OCI-LY7 (cell line): ENCODE measurements around the gene PYHIN1. TPM values are rescaled to one million over a fixed set of nuclear protein-coding genes. Genes with fewer than 3 reads are reported as not detected.
A peak's percentile ranks its signal among the peaks of the same experiment; 100 is the strongest.

Experiments
- BruUV-seq: library from RNA; stranded (reverse); fragments of 400-500 nt; replicated peaks from 2 replicates; lab custom pipeline; 2021; lab: Mats Ljungman, UMichigan
- CTCF ChIA-PET: fragments of 300-600 bp; sonication (Branson Sonifier 250); formaldehyde crosslinking; loops from one replicate; lab custom pipeline; 2022; ENCODE audit warnings: antibody characterized with exemption; ENCODE audit not compliant: unreplicated experiment; lab: Charles Lee
- POLR2A ChIA-PET: fragments of 300-600 bp; sonication (Branson Sonifier 250); formaldehyde crosslinking; loops from one replicate; lab custom pipeline; 2022; ENCODE audit warnings: antibody characterized with exemption; lab: Charles Lee
- DNase-seq: peaks from one replicate; pipeline ENCODE4 v3.0.0-alpha.2; 2015; ENCODE audit warnings: low spot score
- H2AFZ ChIP-seq: fragments of 200-600 bp; sonication (generic), shearing (Covaris generic); 2 replicates; pipeline ENCODE4 v1.6.1; 2014; ENCODE audit warnings: mild to moderate bottlenecking, antibody characterized with exemption, low read length, moderate library complexity
- H3K27ac ChIP-seq: fragments of 200-600 bp; sonication (generic); 2 replicates; pipeline ENCODE4 v1.5.1; 2014; ENCODE audit warnings: mixed run types, low read depth, mild to moderate bottlenecking, moderate library complexity, low read length, inconsistent platforms; ENCODE audit not compliant: poor library complexity, severe bottlenecking
- H3K36me3 ChIP-seq: fragments of 200-600 bp; sonication (generic); 2 replicates; pipeline ENCODE4 v1.6.1; 2014; ENCODE audit warnings: mild to moderate bottlenecking, antibody characterized with exemption, low read length, moderate library complexity, mixed read lengths; ENCODE audit not compliant: insufficient read depth
- H3K4me1 ChIP-seq: fragments of 200-600 bp; sonication (generic); 2 replicates; pipeline ENCODE4 v1.5.1; 2014; ENCODE audit warnings: mild to moderate bottlenecking, low read length; ENCODE audit not compliant: insufficient read depth, poor library complexity, severe bottlenecking
- H3K4me2 ChIP-seq: fragments of 200-600 bp; sonication (generic); 2 replicates; pipeline ENCODE4 v1.6.1; 2014; ENCODE audit warnings: mild to moderate bottlenecking, low read length
- H3K4me3 ChIP-seq: fragments of 200-600 bp; sonication (generic); 2 replicates; pipeline ENCODE4 v1.5.1; 2014; ENCODE audit warnings: mild to moderate bottlenecking, low read depth, low read length; ENCODE audit not compliant: poor library complexity, severe bottlenecking
- H3K79me2 ChIP-seq: fragments of 200-600 bp; sonication (generic); 2 replicates; pipeline ENCODE4 v1.6.1; 2016; ENCODE audit warnings: low read depth, mild to moderate bottlenecking, low read length, moderate library complexity, mixed read lengths; ENCODE audit not compliant: insufficient read depth
- H3K9me2 ChIP-seq: fragments of 200-600 bp; sonication (generic); 2 replicates; pipeline ENCODE4 v1.6.1; 2016; ENCODE audit warnings: mild to moderate bottlenecking, low read length, mixed read lengths; ENCODE audit not compliant: insufficient read depth
- H3K9me3 ChIP-seq: fragments of 200-600 bp; sonication (generic); 2 replicates; pipeline ENCODE4 v1.6.1; 2014; ENCODE audit warnings: mild to moderate bottlenecking, mixed run types, low read length, mixed read lengths
- H4K20me1 ChIP-seq: fragments of 200-600 bp; sonication (generic); 2 replicates; pipeline ENCODE4 v1.6.1; 2014; ENCODE audit warnings: mild to moderate bottlenecking, antibody characterized with exemption, low read length, moderate library complexity, mixed read lengths; ENCODE audit not compliant: insufficient read depth
- CTCF ChIP-seq: fragments of 200-600 bp; sonication (generic); conservative IDR thresholded peaks from 2 replicates; pipeline ENCODE4 v1.5.1; 2014; ENCODE audit warnings: mild to moderate bottlenecking, antibody characterized with exemption, low read length, moderate library complexity, mixed read lengths
- EZH2phosphoT487 ChIP-seq: fragments of 200-600 bp; sonication (generic); IDR thresholded peaks from 2 replicates; pipeline ENCODE4 v1.6.1; 2018; ENCODE audit warnings: low read depth, borderline replicate concordance, mild to moderate bottlenecking, mixed run types, antibody characterized with exemption, low read length, moderate library complexity, mixed read lengths
- intact Hi-C: fragments of 100-400 bp; cut with micrococcal nuclease; formaldehyde crosslinking; loops from one replicate; pipeline ENCODE4 v1.10.0; 2022; ENCODE audit not compliant: unreplicated experiment
- total RNA-seq, 2 experiments: library from RNA; depleted of rRNA in 1 of 2; stranded (reverse); fragments of >200 nt in 1 of 2; shearing (Covaris generic) in 1 of 2; gene quantifications; 2 replicates each; pipeline ENCODE4 v1.2.3, GENCODE V29; 2014 to 2022

Gene PYHIN1
- total RNA-seq, 2 experiments from 2014 or later: 18.2 to 42.5 TPM

GRCh38 chr1:158996998-158997397 is 65.6 kb downstream of the PYHIN1 start:
- ChIA-PET CTCF (interaction anchor here (1.1 kb wide), 1 partner anchor 9 kb away, joined by 3 read pairs; no protein-coding TSS in a partner anchor), POLR2A (interaction anchor here (0.6 to 1.2 kb wide), 4 partner anchors 11 to 700 kb away, joined by 3 read pairs; no protein-coding TSS in a partner anchor)
- Histone ChIP-seq H3K9me3 (peaks cover 22% of the 10 kb centered on the region; the same call in 1 of the 2 replicates), H2AFZ (no peak overlapping the region), H3K36me3 (no peaks in the 10 kb centered on the region; the same call in 1 of the 2 replicates), H3K4me1 (peaks cover 23% of the 10 kb centered on the region), H3K79me2 (no peaks in the 10 kb centered on the region), H4K20me1 (no peaks in the 10 kb centered on the region), H3K4me3 (no peak overlapping the region), H3K9me2 (no peaks in the 10 kb centered on the region), H3K27ac (no peak overlapping the region), H3K4me2 (no peak overlapping the region)
- TF ChIP-seq EZH2phosphoT487 (no peak), CTCF (no peak)
- no TSS peak for BruUV-seq
- intact Hi-C loops: loop anchor here (5.0 kb wide), 1 partner anchor 340 kb away; no protein-coding TSS in a partner anchor
- DNase-seq: no peak

- DNase-seq: no peak
- POLR2A ChIA-PET: interaction anchor here (0.5 to 1.3 kb wide), 7 partner anchors 13 to 821 kb away, joined by 3 to 4 read pairs (median 3); partner anchors contain the start of gene AIM2
- Histone ChIP-seq H3K9me2 (no peaks in the 10 kb centered on the region), H2AFZ (peak overlapping the region; percentile 65; the same call in 1 of the 2 replicates), H3K27ac (no peak overlapping the region), H3K79me2 (no peaks in the 10 kb centered on the region), H3K4me1 (peaks cover 23% of the 10 kb centered on the region), H3K36me3 (no peaks in the 10 kb centered on the region), H3K4me3 (no peak overlapping the region), H3K9me3 (peaks cover 16% of the 10 kb centered on the region; the same call in 1 of the 2 replicates), H4K20me1 (no peaks in the 10 kb centered on the region), H3K4me2 (peak overlapping the region; percentile 27; the same call in 1 of the 2 replicates)
- BruUV-seq: no TSS peak
- no peak for TF ChIP-seq CTCF
- TF ChIP-seq EZH2phosphoT487: no peak
- CTCF ChIA-PET: interaction anchor here (1.2 kb wide), 1 partner anchor 73 kb away, joined by 3 read pairs; no protein-coding TSS in a partner anchor
- intact Hi-C loops: loop anchor here (1.0 to 5.0 kb wide), 6 partner anchors 46 to 751 kb away; no protein-coding TSS in a partner anchor
Observed at GRCh38 chr1:158998037-158998780, 66.9 kb downstream of the PYHIN1 start.
